Heart right ventricle (tissue), 16 donors: Measurements from ENCODE around the gene DUSP16. TPM values are rescaled to one million over a fixed set of nuclear protein-coding genes. Genes with fewer than 3 reads are reported as not detected.
"Not testable (repeated sequence)": the region's sequence is repeated elsewhere in the genome, so short reads cannot be mapped to it uniquely, and the experiment has no call there.

ENCODE experiments used
- ATAC-seq, 8 donors: fragments of 200-7000 bp; cut with Tn5 transposase; one replicate each; pipeline ENCODE4 v1.9.1; 2020; ENCODE audit warnings: mild to moderate bottlenecking in 8 of 8, moderate library complexity in 8 of 8, moderate number of reproducible peaks in 1 of 8
- DNase-seq, 2 donors: peaks; one replicate each; pipeline ENCODE4 v3.0.0-alpha.2; 2020
- H3K27ac ChIP-seq, 10 donors: fragments of 200-600 bp; sonication (generic) in 2 of 10; one replicate each; pipeline versions ENCODE4 v1.5.0 to v1.8.0; 2020 to 2022; ENCODE audit warnings: mild to moderate bottlenecking in 3 of 10
- H3K27me3 ChIP-seq, 7 donors: fragments of 200-600 bp; one replicate each; pipeline ENCODE4 v1.8.0; 2021 to 2022; ENCODE audit warnings: mild to moderate bottlenecking in 2 of 7
- H3K36me3 ChIP-seq, 9 donors: fragments of 200-600 bp; sonication (generic) in 1 of 9; one replicate each; pipeline versions ENCODE4 v1.5.0 to v1.8.0; 2020 to 2022; ENCODE audit warnings: mild to moderate bottlenecking in 2 of 9
- H3K4me1 ChIP-seq, 9 donors: fragments of 200-600 bp; sonication (generic) in 1 of 9; one replicate each; pipeline versions ENCODE4 v1.5.0 to v1.8.0; 2020 to 2022; ENCODE audit warnings: mild to moderate bottlenecking in 4 of 9
- H3K4me3 ChIP-seq, 10 donors: fragments of 200-600 bp; sonication (generic) in 2 of 10; one replicate each; pipeline versions ENCODE4 v1.5.0 to v1.8.0; 2020 to 2022; ENCODE audit warnings: mild to moderate bottlenecking in 7 of 10, moderate library complexity in 2 of 10
- H3K9me3 ChIP-seq, 11 donors: fragments of 200-600 bp in 10 of 11; sonication (generic) in 2 of 11; one replicate each; pipeline versions ENCODE4 v1.5.0 to v1.8.0; 2013 to 2022; ENCODE audit warnings: mild to moderate bottlenecking in 2 of 11, control low read depth in 1 of 11, moderate library complexity in 1 of 11
- CTCF ChIP-seq, 9 donors: fragments of 200-600 bp; sonication (generic) in 2 of 9; IDR thresholded peaks; one replicate each; pipeline versions ENCODE4 v1.5.0 to v1.8.0; 2021 to 2022; ENCODE audit warnings: antibody characterized with exemption in 9 of 9, mild to moderate bottlenecking in 5 of 9, moderate library complexity in 1 of 9
- WGBS, 2 donors: extraction: QIAGEN DNeasy Blood & Tissue Kit; methylation state at CpG; one replicate each; pipeline ENCODE4 v1.1.7; 2013; ENCODE audit warnings: inconsistent platforms in 1 of 2; 5-methylcytosine and 5-hydroxymethylcytosine counted together
- intact Hi-C, 10 donors: fragments of 100-400 bp; cut with DNase I; formaldehyde crosslinking; loops; one replicate each; pipeline versions ENCODE4 v1.11.1 to v1.14.2; 2022
- polyA plus RNA-seq, 2 donors: library from polyadenylated mRNA; stranded (reverse); fragments of 200-250 nt; gene quantifications; one replicate each; pipeline ENCODE4 v1.2.3, GENCODE V29; 2013
- total RNA-seq, 10 donors: library from RNA; stranded (reverse); fragmentation: NEBNext Ultra II Directional in 3 of 10; extraction: Animal tissue kit (Norgen Biotek cat#: 25700) in 3 of 10; gene quantifications; one replicate each; pipeline versions ENCODE4 v1.2.1 to v1.2.4, GENCODE V29; 2021 to 2023
- donor health status: Arrhythmogenic right ventricular cardiomyopathy.
- donor health status: ischemic (EF 13 %, LVEDD 7.1; RV severe dilation, severe dysfunction).
- donor health status: healthy with polysubstance abuse.
- donor health status: DM: no; HTN: yes; CAD: no.
- donor health status: DM: no; HTN: no; CAD: no.
- donor health status: ischemic (EF 25% LVEDD 6.9; RV normal size, moderate dysfunction).
- donor health status: ischemic (EF 25% LVEDD 5.7; RV mildly dilated, moderate dysfunction).
- donor health status: healthy.
- donor health status: DM: yes; HTN: yes; CAD: no.
- donor health status: Ischemic cardiomyopathy.
- donor health status: ischemic (EF 35%, LVEDD 5.7; RV mildly dilated, moderate dysfunction).
- donor health status: nonischemic (EF 11% LVEDD 7.7; RV severe dilation, severe dysfunction).
- donor health status: DM: yes; HTN: yes; CAD: no.
- donor health status: PGD.
- donor health status: ischemic (EF 29% LVEDD 5.4; RV normal size, mild dysfunction).
- donor health status: nonischemic (EF 23%, LVEDD 6.1; RV moderate dilation, normal function).

The DUSP16 gene
- total and polyA plus RNA-seq, 12 donors, result 2.6 to 21.7 (median 15.8) TPM

GRCh38 chr12:12527820-12528296 is 34.8 kb downstream of the DUSP16 start:
- DNase-seq (no peak), ATAC-seq (peak in 3 of 8 donors; percentile 12 to 27 (median 20))
- Histone ChIP-seq H3K9me3 (no peaks in the 10 kb centered on the region), H3K36me3 (no peaks in the 10 kb centered on the region), H3K27me3 (no peaks in the 10 kb centered on the region), H3K4me1 (peaks cover 7 to 47% (median 29%) of the 10 kb centered on the region in 9 donors), H3K4me3 (no peak overlapping the region), H3K27ac (peak overlapping the region in 2 of 10 donors; percentile 6 to 11)
- WGBS, 2 donors, result 71 to 81% methylated on average over 5 of the region's 5 CpGs
- intact Hi-C loops, result no loop called here
- no peak for TF ChIP-seq CTCF (IDR thresholded peaks at IDR 0.05)

GRCh38 chr12:12524128-12524527 is 38.5 kb downstream of the DUSP16 start:
- no peak for ATAC-seq
- intact Hi-C loops, result no loop called here
- Histone ChIP-seq H3K36me3 (peaks cover 0 to 22% (median 12%) of the 10 kb centered on the region in 9 donors), H3K9me3 (no peaks in the 10 kb centered on the region), H3K4me1 (peaks cover 4 to 55% (median 34%) of the 10 kb centered on the region in 9 donors), H3K4me3 (no peak overlapping the region), H3K27ac (no peak overlapping the region), H3K27me3 (no peaks in the 10 kb centered on the region)
- DNase-seq, result no peak
- TF ChIP-seq CTCF (IDR thresholded peaks at IDR 0.05), result no peak

GRCh38 chr12:12523229-12523628 is 39.4 kb downstream of the DUSP16 start:
- no peak overlapping the region for H3K27ac ChIP-seq
- no peak for DNase-seq
- TF ChIP-seq CTCF (IDR thresholded peaks at IDR 0.05), result no peak
- intact Hi-C loops, result no loop called here
- H3K4me1 ChIP-seq, result peaks cover 3 to 53% (median 29%) of the 10 kb centered on the region in 9 donors
- no peaks in the 10 kb centered on the region for H3K9me3 ChIP-seq
- H3K4me3 ChIP-seq, result no peak overlapping the region
- H3K36me3 ChIP-seq, result peaks cover 0 to 31% (median 12%) of the 10 kb centered on the region in 9 donors
- ATAC-seq, result no peak
- H3K27me3 ChIP-seq, result no peaks in the 10 kb centered on the region

- 98 to 100% methylated on average over 4 of the region's 4 CpGs for WGBS, 2 donors
- H3K4me3 ChIP-seq, H3K9me3 ChIP-seq, DNase-seq, H3K27ac ChIP-seq, intact Hi-C loops, H3K27me3 ChIP-seq, ATAC-seq: not testable (repeated sequence)
- H3K4me1 ChIP-seq, result peaks cover 0 to 51% (median 29%) of the 10 kb centered on the region in 9 donors
- peaks cover 0 to 36% (median 12%) of the 10 kb centered on the region in 9 donors for H3K36me3 ChIP-seq
Observed at GRCh38 chr12:12522657-12523056, 40.0 kb downstream of the DUSP16 start.

GRCh38 chr12:12521888-12522287 is 40.8 kb downstream of the DUSP16 start:
- Histone ChIP-seq H3K27me3 (no peaks in the 10 kb centered on the region), H3K27ac (no peak overlapping the region), H3K9me3 (no peaks in the 10 kb centered on the region), H3K4me1 (peaks cover 0 to 46% (median 27%) of the 10 kb centered on the region in 9 donors), H3K36me3 (peaks cover 0 to 44% (median 12%) of the 10 kb centered on the region in 9 donors), H3K4me3 (no peak overlapping the region)
- intact Hi-C loops, result no loop called here
- ATAC-seq (peak in 3 of 8 donors; percentile 29 to 36 (median 33)), DNase-seq (no peak)
- 79 to 83% methylated on average over 6 of the region's 6 CpGs for WGBS, 2 donors
- TF ChIP-seq CTCF (IDR thresholded peaks at IDR 0.05), result no peak
